8988T (cell line): ENCODE data around the gene LCE4A.
"Not testable (repeated sequence)": the region's sequence is repeated elsewhere in the genome, so short reads cannot be mapped to it uniquely, and the experiment has no call there.

Experiments
- DNase-seq: peaks from one replicate; pipeline ENCODE4 v3.0.0; 2011

The LCE4A gene, protein sequence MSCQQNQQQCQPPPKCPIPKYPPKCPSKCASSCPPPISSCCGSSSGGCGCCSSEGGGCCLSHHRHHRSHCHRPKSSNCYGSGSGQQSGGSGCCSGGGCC

GRCh38 chr1:152707860-152708259 lies at the start of gene LCE4A:
TSS of gene LCE4A (plus strand) at chr1:152708160. CDS start at chr1:152709076, 916 bp downstream.
- no peak for DNase-seq

DNA sequence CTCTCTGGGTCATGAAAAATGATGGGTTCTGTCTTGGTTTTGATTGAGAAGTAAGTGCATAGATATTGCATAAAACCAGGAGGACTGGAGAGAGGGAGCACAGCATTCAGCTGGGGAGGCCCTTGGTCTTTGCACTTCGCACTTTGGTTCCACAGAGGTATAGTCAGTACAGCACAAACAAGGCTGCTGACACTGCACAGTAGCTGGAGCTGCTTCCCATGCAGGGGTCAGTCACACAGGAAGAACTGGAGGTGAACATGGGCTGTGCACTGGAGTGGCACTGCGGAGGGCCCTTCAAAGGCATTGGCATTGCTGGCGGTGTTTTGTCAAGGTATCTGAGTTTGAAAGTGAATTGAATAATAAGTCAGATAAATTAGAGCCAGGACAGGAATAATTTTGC lies 49.3 kb upstream of the LCE4A start:
- no peak for DNase-seq

GRCh38 chr1:152663098-152663497 lies 44.9 kb upstream of the LCE4A start, which contains the start of gene LCE2D:
TSS of gene LCE2D (plus strand) at chr1:152663380. CDS start at chr1:152664106, 726 bp downstream.
- DNase-seq, result no peak

GRCh38 chr1:152666171-152666570 lies 41.8 kb upstream of the LCE4A start:
- not testable (repeated sequence) for DNase-seq

- no peak for DNase-seq
These were observed 40.3 kb upstream of the LCE4A start for GRCh38 chr1:152667648-152668047.

- no peak for DNase-seq
These were observed 34.9 kb upstream of the LCE4A start for GRCh38 chr1:152673016-152673415.

- DNase-seq, result not testable (repeated sequence)
These were observed 33.0 kb upstream of the LCE4A start, which contains the start of gene LCE2C for GRCh38 chr1:152674983-152675382. TSS of gene LCE2C (plus strand) at chr1:152675279. CDS start at chr1:152676016, 737 bp downstream.

DNA sequence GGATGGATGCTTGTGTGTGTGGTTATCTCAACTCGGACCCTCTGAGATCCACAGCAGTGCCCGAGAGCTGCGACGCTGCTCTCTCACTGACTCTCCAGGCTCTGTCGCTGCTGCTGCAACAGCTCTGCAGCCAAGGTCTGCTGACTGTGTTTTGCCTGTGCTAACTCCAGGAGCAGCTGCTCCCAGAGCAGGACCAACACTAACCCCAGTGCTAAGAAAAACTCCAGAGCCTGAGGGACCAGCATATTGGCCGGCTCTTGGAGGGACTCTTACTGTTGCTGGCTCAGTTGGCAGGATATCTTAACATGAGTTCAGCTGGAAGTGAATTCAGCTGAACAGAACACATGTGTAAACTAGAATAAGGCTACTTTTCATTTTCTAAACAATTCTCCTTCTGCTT lies 28.5 kb upstream of the LCE4A start:
- DNase-seq, result no peak

DNA sequence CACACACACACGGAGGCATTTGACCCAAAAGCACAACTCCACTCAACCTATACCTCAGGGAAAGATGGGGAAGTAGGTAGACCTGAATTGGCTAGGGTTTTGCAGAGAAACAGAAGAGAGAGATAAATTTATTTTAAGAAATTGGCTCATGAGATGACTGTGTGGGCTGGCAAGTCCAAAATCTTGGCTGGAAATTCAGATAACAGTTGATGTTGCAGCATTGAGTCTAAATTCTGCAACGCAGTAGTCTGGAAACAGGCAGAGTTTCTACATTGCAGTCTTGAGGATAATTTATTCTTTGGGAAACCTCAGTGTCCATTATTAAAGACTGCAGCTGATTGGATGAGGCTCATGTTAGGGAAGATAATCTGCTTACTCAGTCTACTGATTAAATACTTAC lies 26.3 kb upstream of the LCE4A start:
- DNase-seq, result no peak

DNA sequence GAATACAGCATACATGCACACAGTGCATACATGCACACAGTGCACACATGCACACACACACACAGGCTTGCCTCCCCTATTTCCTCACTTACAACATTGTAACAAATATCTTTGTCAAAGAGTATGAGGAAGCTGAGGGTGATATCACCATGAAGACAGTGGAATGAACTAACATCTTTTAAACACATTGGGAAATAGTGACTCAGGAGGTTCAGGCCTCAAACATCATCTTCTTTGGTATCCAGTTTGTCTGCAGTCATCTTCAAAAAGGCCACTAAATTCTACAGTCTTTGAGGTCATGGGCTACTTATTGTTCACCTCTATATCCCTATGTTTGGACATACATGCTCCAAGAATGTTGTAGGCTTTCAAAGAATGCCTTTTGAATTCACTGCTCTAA lies 24.1 kb upstream of the LCE4A start:
- no peak for DNase-seq

GRCh38 chr1:152685823-152686222 lies 22.1 kb upstream of the LCE4A start, which contains the start of gene LCE2B:
TSS of gene LCE2B (plus strand) at chr1:152686123. CDS start at chr1:152686844, 721 bp downstream.
- DNase-seq, result not testable (repeated sequence)

DNA sequence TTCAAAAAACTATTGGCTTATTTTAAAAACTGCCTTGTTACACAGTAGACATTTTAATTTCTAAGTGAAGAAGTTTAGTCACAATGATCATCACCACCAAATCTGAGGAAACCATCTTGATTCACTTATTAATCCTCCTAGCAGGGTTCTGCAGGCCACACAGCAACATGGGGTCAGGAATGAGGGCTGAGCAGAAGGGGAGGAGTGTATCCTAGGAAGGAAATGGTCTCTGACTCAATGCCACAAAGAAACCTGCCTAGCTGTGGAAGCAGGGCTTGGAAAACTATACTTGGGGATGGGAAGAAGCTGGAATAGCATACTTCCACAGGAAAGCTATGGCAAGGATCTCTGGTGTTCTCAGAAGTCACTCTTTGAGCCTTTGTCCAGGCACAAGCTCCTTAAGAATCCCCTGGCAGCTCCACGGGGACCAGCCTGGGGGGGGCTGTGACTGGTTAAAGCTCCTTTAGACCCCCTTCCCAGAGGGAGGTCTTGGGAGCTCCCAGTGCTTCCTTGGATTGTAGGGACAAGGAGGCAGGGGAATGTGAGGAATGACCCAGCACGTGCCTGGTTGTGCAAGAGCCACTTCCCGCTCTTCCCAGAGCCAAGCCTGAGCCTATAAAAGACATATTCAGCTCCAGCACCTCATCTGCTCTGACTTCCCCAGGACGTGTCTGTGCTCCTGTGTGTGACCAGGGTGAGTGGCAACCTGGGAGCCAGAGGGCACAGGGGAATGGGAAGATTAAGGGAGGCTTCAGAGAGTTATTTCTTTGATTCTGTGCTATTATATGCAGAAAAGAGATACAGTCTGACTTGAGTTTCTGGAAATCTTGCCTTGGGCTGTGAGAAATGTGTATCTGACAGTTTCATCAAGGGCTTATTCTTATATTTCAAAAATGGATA lies 10.0 kb upstream of the LCE4A start, which contains the start of gene LCE2A:
Gene LCE2A (plus strand): TSS at position 645 of the 900 bp plus-strand sequence. CDS start 557 bp downstream, outside the sequence.
- DNase-seq, result no peak

- no peak for DNase-seq
These were observed 8.2 kb upstream of the LCE4A start for GRCh38 chr1:152699746-152700145.

- DNase-seq, result no peak
These were observed 10.3 kb downstream of the LCE4A start for GRCh38 chr1:152718238-152718637.

DNA sequence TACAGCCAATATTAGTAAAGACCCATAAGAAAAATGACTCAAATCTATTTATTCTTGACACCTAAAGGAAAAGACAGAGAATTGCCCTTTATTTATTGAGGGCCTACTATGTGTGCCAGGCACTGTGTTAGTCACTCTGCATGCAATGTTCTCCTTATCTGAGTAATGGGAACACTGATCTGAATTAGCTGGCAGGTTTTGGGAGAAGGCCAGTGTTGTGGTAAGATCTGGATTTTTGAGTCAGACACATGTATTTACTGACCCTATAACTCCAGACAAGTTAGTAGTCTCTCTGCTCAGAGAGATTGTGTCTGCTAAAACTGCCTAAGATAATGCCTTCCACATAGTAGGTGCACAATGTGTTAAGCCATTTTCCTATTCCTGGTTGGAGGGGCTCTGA lies 17.3 kb downstream of the LCE4A start:
- no peak for DNase-seq

DNA sequence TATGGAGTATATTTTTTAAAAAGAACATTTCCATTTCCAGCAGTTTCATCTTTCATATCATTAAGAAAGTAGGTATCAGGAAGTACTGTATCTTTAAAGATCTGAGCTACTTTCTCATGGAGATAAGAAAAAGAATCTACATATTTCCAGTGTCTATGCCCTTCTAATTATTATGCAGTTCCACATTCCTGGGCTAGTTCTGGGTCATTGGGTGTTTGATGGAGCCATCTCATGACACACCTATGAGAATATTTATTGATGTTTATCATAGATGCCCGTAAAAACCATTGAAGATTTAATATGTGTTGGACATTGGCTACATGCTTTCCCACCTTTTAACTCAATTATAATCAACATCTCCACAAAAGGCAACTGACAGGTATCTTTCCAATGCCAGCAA lies 21.0 kb downstream of the LCE4A start:
- no peak for DNase-seq

DNA sequence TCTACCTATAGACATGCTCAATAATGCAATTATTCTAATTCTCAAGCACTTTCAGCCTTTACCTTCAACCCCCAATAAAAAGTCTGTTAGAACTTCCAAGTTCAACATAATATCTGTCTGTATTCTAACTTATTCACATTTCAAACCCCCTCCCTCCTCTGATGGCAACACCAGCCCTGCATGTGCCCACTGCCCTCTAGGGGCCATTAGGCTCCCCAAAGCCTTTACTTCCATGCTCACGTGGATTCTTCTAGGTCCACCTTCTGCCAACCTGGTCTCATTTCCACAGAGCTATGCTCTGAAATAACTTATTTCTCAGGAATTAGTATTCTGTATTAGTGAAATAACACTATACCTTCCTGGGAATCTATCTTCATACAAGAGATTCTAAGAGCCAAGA lies 27.7 kb downstream of the LCE4A start:
- DNase-seq, result no peak

GRCh38 chr1:152737997-152738396 lies 30.0 kb downstream of the LCE4A start:
- DNase-seq, result no peak

DNA sequence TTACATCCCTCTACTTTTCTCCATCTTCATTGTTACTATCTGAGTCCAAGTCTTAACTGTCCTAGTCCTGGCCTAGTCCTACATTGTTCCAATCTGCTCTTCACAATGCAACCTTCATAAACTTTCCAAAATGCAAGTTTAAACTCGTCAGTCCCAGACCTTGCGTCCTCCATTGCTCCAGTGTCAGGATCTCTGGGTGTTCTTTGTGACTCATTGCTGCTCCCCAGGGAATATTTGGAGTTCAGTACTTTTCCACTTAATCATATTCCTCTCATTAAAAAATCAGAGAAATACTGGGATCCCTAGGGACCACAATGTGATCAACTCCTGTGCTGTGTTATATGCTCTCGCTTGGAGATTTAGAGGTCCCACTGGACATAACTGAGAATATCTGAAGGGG lies 31.9 kb downstream of the LCE4A start:
- no peak for DNase-seq

- no peak for DNase-seq
These were observed 33.7 kb downstream of the LCE4A start for GRCh38 chr1:152741656-152742055.

GRCh38 chr1:152743371-152744145 lies 35.6 kb downstream of the LCE4A start:
- DNase-seq, result no peak

DNA sequence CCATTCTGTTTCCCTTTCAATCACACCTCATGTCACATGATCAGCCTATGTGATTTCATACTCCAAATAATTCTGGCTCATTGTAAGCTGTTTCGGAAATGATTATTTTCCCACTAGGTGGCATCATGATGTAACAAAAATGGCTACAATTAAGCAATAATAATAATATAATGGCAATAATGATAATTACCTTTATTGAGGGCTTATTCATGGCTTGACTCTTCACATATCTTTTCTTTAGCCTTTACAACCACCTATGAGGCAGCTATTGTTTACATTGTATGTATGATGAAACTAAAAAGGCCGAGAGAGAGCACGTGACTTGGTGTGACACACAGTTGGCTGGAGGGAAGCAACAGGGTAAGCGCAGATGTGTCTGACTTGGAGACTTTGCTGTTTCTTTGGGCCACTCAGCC lies 37.3 kb downstream of the LCE4A start:
- no peak for DNase-seq

DNA sequence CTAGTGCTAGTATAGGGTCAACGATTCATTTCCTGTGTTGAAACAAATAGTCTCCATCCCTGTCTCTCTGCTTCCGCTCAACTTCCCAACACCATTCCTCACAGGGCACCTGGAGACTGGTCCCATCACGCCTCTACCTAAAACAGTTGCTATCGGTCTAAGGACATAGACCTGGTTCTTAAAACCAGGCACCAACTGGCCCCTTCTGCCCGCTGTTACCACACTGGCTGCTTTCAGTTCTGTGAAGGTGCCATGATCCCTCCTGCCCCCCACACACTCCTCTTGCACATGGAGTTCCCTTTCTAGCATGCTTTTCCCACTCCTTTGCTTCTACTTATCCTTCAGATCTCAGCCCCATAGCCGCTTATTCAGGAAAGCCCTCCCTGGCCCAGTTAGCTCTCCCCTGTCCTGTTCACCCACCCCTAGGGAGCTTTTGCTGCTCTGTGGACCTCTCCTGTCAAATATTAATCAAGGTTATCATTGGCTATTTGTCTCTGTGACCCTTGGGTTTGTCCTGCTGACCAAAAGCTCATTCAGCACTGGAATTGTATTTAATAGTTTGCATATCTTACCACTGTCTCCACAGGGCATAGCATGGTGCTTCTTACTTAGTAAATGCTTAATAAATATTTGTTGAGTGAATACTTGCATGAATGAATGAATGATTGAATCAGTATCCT lies 37.9 kb downstream of the LCE4A start:
- DNase-seq, result no peak
